Caki2 (cell line): ENCODE results near the gene LRIG2. TPM values are rescaled to one million over a fixed set of nuclear protein-coding genes. Genes with fewer than 3 reads are reported as not detected.

ENCODE experiments used
- DNase-seq: peaks from one replicate; pipeline ENCODE4 v3.0.0-alpha.2; 2015; ENCODE audit warnings: low read depth
- in situ Hi-C: cut with HindIII; loops from 2 replicates; pipeline ENCODE4 v1.10.0; 2016; ENCODE audit warnings: low sequenced_read_pairs, low pct_unique_long_range_greater_than_20kb, mixed read lengths
- total RNA-seq: library from RNA; depleted of rRNA; stranded (reverse); fragments of >200 nt; shearing (Covaris generic); gene quantifications from 2 replicates; pipeline ENCODE4 v1.2.3, GENCODE V29; 2014; ENCODE audit warnings: low replicate concordance

Gene LRIG2
- total RNA-seq, 1 experiment from 2014 or later, result 3.2 TPM

DNA sequence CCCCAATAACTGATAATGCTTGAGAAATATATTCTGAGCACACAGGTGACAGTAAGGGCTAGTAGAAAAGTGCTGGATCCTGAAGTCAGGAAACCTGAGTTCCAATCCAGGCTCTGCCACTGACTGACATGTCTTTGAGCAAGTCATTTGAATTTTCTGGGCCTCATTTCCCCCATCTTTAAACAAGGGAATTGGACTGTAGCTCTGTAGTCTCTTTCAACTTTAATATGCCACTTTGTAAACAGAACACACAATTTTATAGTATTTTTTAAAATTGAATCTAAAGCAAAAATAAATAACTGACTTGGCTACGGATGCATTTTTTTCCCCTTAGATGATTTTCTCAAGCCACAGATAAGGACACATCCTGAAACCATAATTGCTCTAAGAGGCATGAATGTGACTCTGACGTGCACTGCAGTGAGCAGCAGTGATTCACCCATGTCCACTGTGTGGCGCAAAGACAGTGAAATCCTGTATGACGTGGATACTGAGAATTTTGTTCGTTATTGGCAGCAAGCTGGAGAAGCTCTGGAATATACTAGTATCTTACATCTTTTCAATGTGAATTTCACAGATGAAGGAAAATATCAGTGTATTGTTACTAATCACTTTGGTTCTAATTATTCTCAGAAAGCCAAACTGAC lies 37.0 kb downstream of the LRIG2 start:
- DNase-seq, result no peak
- in situ Hi-C loops, result no loop called here

DNA sequence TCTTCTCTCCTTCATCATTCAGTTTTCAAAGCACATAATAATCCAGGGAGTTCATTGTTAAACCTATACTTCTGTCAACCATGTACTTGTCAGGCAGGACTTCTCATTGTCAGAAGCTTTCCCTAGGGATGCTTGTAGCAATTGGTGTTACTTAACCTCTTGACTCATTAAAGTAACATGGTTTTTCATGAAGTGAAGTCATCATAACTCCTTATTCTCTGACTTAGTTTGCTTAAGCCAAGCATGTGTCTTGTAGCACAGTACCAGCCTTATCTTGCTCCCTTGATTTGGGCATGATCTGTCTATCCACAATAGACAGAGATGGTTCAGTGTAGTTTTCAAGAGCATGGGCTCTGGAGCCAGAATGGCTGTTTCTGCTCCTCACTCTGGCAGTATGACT lies 45.3 kb downstream of the LRIG2 start:
- in situ Hi-C loops, result no loop called here
- no peak for DNase-seq

- DNase-seq, result no peak
- in situ Hi-C loops, result no loop called here
Observed at GRCh38 chr1:113123737-113124136, 50.7 kb downstream of the LRIG2 start.

DNA sequence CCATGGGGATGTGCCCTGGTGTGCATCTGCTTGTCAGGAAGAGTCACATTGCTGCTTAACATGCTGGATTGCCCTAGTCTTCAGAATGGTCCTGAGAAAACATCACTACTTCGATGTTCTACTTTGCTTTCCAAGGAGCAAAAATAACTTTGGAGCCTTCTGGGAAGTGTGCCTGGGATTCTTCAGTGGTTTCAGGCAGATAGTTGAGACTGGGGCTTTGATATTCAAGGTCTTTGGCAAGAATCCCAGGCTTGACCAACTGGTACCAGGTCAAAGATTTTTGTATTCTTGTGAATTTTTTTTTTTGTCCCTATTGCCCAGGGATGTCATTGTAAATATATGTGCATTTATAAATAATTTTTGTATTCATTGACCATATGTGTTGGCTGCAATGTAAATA lies 51.4 kb downstream of the LRIG2 start:
- DNase-seq, result no peak
- in situ Hi-C loops, result no loop called here

GRCh38 chr1:113125517-113125916 lies 52.5 kb downstream of the LRIG2 start:
- no peak for DNase-seq
- in situ Hi-C loops, result no loop called here

GRCh38 chr1:113126207-113126606 lies 53.2 kb downstream of the LRIG2 start:
- in situ Hi-C loops, result no loop called here
- DNase-seq, result no peak

GRCh38 chr1:113128116-113128515 lies 55.1 kb downstream of the LRIG2 start:
- in situ Hi-C loops, result no loop called here
- no peak for DNase-seq

- in situ Hi-C loops, result no loop called here
- DNase-seq, result no peak
Observed at GRCh38 chr1:113129529-113130185, 56.7 kb downstream of the LRIG2 start.

DNA sequence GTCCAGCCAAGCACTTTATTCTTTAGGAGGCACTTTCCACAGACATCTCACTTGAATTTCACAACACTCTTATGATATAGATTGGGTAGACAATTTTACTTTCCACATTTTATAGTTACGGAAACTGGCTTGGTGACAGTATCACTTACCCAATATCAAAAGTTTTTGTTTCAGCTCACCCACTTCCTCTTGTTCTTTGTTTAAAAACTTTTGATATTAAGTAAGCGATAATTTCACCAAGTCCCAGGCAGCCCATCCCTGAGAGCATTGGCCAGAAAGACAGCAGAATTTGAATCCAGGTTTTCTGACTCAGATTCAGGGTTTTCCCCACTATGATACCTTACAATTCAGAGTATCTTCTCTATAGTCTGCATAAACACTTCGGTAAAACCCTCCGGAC lies 60.0 kb downstream of the LRIG2 start:
- in situ Hi-C loops, result no loop called here
- no peak for DNase-seq

- in situ Hi-C loops, result no loop called here
- no peak for DNase-seq
Observed at GRCh38 chr1:113133759-113134158, 60.8 kb downstream of the LRIG2 start.

DNA sequence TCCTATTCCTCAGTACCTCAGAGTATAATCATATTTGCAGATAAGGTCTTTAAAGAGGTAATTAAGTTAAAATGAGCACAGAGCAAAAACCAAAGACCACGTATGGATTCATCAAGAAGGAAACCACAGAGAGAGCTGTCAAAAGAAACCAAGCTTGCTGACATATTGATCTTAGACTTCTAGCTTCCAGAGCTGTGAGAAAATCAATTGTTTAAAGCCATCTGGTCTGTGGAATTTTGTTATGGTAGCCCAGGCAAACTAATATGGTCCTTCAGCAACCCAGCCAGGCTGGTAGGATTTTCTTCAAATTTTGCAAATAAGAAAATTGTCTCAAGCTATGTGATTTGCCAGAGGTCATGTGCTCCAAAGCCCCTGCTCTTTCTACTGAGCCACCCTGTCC lies 62.5 kb downstream of the LRIG2 start:
- DNase-seq, result no peak
- in situ Hi-C loops, result no loop called here

- in situ Hi-C loops, result no loop called here
- no peak for DNase-seq
Observed at GRCh38 chr1:113136476-113136875, 63.5 kb downstream of the LRIG2 start.

GRCh38 chr1:113137563-113137962 lies 64.6 kb downstream of the LRIG2 start:
- in situ Hi-C loops, result no loop called here
- DNase-seq, result no peak

GRCh38 chr1:113138778-113139177 lies 65.8 kb downstream of the LRIG2 start:
- in situ Hi-C loops, result no loop called here
- no peak for DNase-seq

DNA sequence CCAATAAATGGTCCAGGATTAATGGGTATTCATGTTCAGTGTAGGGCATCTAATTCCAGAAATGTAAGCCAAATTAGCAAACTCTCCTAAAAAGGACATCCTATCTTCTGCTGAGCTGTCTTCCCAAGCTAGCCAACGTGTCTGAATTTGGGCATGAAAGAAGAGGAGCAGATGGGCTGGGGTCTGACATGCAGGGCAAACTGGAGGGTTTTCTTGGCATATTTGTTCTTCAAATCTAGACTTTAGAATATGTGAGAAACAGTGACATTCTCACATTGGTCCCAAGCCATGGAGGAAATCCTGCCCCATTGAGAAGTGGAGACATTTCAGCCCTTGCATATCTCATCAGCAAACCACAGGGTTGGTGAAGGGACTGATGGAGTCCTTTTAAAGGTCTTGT lies 67.2 kb downstream of the LRIG2 start:
- no peak for DNase-seq
- in situ Hi-C loops, result no loop called here

DNA sequence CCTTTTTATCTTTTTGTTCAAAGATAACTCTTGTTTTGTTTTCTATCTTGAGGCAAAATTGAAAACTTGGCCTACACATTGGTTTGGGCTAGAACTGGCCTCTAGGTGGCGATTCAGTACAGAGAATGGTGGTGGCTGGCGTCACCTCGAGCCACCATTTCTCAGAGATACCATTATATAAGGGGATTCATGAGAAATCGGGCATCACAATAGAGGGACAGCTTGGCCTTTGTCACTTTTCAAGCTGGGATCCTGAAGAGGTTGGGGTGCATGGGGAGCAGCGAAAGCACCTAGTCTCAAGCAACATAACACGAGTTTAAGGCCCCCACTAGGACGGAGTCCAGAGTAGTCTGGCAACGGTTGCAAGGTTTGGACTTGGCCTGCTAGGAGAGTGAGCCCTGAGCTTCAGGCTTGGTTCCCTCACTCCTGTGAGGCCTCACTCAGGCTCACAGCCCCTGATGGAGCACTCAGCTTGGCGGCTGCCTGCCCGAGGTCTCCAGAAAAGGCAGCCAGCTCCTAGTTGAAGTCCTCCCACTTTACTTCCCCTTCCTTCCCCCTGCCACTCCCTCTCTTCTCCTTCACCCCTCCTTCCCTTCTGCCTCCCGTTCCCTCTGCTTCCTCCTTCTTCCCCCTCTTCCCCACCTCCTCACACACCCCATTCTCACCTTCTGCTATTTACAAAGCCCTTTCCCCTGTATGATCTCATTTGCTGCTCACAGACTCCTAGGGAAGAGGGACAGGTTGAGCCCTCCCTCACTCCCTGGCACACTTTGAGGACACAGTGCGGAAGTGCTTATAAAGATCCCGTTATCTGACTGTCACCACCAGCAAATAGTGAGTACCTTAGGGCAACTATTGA lies 67.8 kb downstream of the LRIG2 start:
- in situ Hi-C loops, result no loop called here
- DNase-seq, result peak; percentile 45

DNA sequence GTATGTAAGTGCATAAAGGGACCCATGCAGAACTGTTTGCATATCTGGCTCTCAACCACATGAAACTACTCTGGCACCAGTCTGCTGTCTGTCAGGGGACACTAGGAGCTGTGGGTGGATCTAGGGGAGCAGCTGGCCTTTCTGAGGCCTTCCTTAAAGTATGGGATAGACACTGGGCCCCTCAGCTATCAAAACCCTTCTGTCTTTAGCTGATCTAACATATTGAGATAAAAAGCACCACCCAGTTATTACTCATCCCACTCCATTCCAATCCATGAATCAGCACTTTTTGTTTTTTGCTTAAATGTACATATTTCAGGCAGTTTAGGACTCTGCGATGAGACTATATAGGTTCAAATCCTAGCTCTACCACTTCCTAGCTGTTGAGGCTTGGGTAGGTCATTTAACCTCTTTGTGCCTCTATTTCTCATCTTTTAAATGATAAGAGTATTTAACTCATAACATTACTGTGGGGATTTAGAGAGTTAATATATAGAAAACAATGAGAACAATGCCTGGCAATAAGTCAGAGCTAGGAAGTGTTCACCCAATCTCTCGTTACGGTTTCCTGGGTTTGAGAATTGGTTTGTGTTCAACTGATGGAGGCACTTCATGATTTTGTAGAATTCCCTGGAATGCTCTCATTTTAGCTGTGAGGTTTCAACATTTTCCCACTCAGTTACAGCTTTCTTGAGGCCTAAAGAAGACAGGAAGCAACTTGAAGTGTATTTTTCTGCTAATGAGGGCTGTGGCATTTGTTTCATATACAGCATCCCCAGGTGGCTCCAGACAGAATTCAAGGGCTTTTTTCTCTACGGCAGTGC lies 68.9 kb downstream of the LRIG2 start:
- DNase-seq, result peak; percentile 24
- in situ Hi-C loops, result no loop called here

DNA sequence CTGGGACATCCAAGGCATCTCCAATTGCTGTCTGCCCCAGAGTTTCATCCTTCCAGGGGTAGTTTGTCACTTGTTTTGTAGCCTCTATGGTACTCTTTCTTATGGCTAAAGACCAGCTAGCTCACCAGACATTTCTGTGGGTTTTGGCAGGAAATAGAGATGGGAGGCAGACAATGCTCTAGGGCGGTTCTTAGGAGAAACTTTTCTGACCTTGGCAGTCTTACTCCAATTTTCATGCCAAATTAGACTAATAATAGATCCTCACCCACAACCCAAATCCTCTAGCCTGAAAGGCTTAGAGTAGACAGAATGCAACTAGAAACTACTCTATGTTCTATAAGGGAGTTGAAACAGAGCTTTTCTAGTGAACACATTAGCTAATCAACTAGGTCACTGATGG lies 69.8 kb downstream of the LRIG2 start:
- no peak for DNase-seq
- in situ Hi-C loops, result no loop called here
